GM20431 (cell line): Measurements from ENCODE around the gene LIN7B.
"Not testable (repeated sequence)": the region's sequence is repeated elsewhere in the genome, so short reads cannot be mapped to it uniquely, and the experiment has no call there.

Source experiments
- in situ Hi-C: fragments of 300-500 bp; cut with MseI, MboI; formaldehyde crosslinking; loops from one replicate; pipeline ENCODE4 v1.15.0; 2020; ENCODE audit warnings: low sequenced_read_pairs; ENCODE audit not compliant: unreplicated experiment

LIN7B gene

DNA sequence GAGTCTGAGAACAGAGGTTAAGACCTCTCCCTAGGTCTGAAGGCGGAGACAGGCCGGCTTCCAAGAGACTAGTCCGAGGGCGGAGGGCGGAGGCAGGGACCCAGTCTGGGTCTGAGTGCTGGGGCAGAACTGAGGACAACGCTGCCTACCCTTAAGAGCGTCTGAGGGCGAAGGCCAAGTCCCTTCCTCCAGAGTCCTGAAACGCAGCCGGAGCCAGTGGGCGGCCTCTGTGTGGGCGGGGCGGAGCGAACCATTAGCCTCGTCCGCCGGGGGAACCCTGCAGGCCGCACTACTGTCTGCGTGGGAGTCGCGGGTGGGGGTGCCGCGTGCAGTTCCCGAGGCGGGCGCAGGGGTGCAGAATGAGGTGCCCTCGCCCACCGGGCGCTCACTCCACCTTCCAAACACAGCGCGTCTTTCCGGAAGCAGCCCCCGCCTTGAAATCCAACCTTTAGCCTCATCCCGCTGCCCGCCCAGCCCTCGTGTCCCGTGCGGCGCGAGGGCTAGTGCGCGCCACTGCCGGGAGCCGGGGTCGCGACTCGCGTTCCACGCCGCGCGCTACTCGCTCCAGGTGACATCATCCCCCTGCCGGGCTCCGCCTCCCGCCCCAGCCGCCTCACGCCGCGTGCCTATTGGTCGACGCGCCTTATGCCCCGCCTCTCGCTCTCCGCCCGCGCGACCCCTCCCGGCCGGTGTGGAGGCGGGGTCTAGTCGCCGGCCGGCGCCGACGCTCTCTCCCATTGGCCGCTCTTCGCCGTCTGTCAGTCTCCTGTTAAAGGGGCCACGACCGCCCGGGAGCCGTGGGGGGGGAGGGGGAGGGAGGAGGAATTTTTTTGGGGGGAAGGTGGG lies 4.6 kb downstream of the LIN7B start, which contains the start of gene C19orf73:
C19orf73 (minus strand) TSS at position 579 of the 846 bp plus-strand sequence; CDS start at position 458, 121 bp downstream.
- in situ Hi-C loops: no loop called here

DNA sequence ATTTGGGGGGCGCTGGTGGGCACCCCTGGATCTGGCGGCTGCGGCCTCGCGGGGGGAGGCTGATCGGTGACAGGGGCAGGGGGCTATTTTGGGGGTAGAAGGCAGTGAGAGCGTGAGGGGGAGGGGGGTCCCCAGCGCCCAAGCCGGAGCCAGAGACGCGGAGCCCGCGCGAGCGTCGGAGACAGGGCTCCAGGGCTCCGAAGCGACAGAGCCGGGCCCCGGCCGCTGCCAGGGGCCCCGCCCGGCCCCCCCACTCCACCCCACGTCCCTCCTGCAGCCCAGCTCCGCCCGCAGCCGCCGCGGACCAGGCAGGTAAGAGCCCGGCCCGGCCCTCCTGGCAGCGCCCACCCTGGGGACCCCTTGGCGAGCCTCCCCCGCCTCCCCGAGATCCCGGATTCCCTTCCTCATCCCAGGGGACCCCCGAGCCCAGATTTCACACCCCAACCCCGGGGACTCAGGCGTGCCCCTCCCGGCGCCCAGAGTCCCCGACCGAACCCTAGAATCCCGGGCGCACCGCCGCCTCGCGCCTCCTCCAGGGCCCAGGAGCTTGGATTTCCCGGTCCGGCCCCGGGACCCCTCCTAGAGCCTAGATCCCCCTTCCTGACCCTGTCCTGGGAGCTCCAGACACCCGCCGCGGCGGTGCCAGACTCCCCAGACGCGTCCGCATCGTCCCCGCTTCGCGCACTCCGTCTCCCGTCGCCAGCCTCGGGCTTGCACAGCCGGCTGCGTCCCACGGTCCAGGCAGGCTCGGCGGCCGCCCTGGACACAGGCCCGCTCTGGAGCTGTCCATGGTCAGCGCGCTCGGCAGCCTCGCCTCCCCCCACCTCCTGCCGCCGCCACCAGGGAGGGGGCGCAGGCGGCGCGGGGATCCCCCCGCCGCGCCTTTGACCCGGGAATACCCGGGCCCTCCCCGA lies 5.5 kb downstream of the LIN7B start, which contains the start of gene PPFIA3:
PPFIA3 (plus strand) TSS at position 134 of the 914 bp plus-strand sequence. CDS start 8,330 bp downstream, outside the sequence.
- in situ Hi-C loops: no loop called here

DNA sequence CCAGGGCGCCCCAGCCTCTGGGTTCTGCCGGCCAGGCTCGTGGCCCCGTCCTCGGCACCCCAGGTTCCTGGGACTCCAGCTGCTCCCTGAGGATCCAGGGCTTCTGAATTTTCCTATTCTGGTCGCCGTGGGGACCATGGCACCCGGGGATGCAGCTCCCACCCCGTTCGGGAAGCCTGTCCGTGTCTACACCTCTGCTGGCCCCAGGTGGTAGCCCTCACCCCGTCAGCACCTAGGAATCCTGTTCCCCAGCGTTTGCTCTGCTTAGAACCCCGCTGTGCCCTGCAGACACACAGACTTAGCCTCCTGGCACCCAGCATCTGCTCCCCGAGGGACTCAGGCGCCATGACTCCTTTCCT lies 6.1 kb downstream of the LIN7B start:
- in situ Hi-C loops: no loop called here

DNA sequence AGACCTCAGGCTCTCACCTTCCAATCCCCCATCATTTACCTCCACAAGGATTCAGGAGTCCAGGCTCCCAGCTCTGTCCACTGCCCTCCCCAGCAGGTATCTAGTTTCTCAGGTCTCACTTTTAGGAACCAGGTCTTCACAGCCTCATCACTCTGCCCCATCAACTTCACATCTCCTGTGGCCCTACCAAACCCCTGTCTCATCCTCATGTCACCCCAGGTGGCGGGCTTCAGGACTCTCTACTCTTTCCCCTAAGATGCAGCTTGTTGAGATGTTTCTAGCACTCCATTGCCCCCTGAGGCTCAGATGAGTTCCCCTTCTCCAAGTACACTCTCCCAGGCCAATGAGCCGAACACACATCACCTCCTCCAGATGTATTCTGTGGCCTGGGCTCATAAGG lies 6.7 kb downstream of the LIN7B start:
- in situ Hi-C loops: no loop called here

DNA sequence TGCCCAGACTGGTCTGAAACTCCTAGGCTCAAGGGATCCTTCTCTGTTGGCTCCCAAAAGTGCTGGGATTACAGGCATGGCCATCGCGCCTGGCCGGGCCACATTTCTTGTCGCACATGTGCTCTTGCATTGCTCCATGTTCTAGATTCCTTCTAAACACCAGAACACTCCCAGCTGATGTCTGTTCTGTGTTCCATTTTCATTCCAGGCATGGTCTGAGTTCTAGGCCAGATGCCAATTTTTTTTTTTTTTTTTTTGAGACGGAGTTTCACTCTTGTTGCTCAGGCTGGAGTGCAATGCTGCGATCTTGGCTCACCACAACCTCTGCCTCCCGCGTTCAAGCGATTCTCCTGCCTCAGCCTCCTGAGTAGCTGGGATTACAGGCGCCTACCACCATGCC lies 7.7 kb downstream of the LIN7B start:
- in situ Hi-C loops: not testable (repeated sequence)

DNA sequence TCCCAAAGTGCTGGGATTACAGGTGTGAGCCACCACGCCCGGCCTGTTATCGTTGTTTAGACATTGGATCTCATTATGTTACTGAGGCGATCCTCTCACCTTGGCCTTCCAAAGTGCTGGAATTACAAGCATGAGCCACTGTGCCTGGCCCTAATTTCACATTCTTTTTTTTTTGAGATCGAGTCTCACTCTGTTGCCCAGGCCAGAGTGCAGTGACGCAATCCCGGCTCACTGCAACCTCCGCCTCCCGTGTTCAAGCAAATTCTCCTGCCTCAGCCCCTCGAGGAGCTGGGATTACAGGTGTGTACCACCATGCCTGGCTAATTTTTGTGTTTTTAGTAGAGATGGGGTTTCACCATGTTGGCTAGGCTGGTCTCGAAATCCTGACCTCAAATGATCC lies 9.1 kb downstream of the LIN7B start:
- in situ Hi-C loops: not testable (repeated sequence)

DNA sequence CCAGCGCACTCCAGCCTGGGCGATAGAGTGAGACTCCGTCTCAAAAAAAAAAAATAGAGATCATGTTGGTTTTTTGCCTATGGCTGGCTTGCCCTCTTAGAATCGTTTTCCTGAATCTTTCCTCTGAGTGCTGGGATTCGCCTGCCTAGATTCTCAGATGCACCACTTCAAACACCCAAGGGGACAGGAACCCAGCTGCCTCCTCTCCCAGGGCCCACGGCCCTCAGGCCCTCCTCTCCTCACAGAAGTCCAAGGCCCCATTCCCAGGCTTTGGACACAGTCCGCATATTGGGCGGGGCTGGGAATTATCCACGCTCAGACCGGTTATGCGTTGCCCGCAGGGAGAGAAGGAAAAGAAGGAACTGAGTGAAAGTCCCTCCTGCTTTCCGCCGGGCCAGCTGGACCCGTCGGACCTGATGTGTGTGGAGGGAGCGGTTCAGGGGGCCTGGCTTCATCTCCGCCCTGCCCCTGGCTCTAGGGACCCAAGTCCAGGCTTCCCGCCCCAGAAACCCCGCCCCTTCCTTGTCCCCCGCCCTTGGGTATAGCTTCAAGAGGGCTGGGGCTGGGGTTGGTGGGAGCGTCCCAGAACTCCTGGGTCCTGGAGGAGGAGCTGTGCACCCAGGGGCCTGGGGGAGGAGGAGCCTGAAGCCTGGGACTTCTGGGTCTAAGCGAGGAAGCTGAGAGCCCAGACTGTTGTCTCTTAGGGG lies 11.0 kb downstream of the LIN7B start:
- in situ Hi-C loops: no loop called here

DNA sequence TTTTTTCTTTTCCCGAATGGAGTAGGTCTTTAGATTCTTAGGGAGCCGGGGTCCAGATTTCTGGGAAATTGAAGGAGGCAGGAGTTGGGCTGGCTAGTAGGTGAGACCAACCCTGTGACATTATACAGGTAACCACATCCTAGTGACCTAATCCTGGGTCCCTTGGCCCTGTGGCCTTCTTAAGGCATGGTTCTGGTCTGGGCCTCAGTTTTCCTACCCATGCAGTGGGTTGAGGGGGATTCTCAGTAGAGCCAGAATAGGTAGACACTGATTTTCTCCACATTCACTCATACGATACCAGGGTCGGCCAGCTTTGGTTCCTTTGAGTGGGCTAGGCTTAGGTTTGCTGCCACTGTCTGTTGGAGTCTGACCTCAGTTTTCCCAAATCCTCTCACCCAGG lies 12.4 kb downstream of the LIN7B start:
- in situ Hi-C loops: no loop called here

DNA sequence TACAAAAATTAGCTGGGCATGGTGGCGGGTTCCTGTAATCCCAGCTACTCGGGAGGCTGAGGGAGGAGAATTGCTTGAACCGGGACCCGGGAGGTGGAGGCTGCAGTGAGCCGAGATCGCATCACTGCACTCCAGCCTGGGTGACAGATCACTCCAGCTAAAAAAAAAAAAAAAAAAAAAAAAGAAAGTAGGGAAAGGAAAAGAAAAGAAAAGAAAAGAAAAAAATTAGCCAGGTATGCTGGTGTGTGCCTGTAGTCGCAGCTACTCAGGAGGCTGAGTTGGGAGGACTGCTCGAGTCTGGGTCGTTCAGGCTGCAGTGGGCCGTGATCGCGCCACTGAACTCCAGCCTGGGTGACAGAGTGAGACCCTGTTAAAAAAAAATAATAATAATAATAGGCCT lies 13.1 kb downstream of the LIN7B start:
- in situ Hi-C loops: not testable (repeated sequence)

DNA sequence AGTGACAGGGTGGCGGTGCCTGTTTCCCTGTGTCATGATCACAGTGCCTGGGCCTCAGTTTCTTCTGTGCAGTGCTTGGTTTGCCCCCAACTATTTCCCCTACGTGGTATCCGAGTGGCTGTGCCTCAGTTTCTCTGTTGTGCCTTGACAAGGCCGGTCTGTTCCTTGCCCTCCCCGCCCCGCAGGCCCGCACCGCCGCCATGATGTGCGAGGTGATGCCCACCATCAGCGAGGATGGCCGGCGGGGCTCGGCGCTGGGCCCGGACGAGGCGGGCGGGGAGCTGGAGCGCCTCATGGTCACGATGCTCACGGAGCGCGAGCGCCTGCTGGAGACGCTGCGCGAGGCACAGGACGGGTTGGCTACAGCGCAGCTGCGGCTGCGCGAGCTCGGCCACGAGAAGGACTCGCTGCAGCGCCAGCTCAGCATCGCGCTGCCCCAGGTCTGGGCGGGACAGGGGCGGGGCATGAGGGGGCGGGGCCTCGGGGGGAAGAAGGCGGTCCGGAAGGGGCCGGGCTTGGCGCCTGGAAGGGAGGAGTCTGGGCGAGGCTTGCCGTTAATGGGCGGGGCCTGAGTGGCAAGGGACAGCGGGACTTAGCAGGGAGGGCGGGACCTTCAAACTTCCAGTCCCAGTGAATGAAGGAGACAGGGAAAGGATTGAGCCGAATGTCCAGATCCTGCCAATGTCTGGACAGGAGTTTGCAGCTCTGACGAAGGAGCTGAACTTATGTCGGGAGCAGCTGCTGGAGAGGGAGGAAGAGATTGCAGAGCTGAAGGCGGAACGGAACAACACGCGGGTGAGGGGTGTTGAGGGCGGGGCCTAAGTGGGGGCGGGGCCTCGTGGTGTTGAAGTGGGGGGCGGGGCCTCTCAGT lies 13.7 kb downstream of the LIN7B start:
- in situ Hi-C loops: no loop called here

DNA sequence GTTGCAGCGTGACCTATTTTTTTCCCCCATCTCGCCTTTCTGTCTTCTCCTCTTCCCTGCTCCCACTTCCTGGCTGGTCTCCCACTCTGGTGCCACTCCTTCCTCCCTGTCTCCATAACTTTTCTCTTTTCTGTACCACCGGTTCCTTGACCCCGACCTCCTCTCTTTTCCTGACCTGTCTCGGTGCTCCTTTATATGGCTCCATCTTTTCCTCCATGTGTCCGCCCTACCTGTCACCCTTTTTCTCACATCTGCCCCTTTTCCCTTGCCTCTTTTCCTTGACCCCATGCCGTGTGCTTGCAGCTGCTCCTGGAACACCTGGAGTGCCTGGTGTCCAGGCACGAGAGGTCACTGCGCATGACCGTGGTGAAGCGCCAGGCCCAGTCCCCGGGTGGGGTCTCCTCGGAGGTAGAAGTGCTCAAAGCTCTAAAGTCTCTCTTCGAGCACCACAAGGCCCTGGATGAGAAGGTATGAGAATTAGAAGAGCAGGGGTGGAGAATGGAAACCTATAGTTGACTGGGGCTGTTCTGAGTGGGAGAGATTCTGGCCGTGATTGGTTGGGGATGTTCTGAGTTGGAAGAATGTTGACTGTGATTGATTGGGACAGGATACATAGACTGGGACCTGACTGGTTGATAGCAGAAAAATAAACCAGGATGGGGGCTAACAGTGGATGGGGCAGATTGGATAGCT lies 14.5 kb downstream of the LIN7B start:
- in situ Hi-C loops: no loop called here

DNA sequence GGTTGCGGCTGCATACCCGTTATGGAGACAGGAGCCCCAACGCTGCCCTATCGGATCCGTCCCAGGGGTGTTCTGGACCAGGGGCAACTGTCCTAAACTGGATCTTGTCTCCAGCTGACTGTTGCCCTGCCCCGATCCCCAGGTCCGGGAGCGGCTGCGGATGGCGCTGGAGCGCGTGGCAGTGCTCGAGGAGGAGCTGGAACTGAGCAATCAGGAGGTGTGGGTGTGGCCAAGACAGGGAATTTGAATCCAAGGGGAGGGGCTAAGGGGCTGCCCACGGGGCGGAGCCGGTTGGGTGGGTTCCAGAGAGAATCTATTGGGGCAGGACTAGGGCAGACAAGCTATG lies 15.0 kb downstream of the LIN7B start:
- in situ Hi-C loops: no loop called here

DNA sequence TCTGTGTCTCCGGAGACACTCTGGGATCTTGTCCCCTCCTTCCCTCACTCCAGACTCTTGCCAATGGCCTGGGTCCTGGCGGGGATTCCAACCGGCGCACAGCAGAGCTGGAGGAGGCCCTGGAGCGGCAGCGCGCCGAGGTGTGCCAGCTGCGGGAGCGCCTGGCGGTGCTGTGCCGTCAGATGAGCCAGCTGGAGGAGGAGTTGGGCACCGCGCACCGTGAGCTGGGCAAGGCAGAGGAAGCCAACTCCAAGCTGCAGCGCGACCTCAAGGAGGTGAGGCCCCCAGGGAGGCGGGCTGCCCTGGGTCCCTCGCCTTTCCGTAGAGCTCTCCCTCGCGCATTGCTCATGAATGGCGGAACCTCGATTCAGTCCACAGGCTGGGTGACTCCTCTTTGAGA lies 16.2 kb downstream of the LIN7B start:
- in situ Hi-C loops: no loop called here

DNA sequence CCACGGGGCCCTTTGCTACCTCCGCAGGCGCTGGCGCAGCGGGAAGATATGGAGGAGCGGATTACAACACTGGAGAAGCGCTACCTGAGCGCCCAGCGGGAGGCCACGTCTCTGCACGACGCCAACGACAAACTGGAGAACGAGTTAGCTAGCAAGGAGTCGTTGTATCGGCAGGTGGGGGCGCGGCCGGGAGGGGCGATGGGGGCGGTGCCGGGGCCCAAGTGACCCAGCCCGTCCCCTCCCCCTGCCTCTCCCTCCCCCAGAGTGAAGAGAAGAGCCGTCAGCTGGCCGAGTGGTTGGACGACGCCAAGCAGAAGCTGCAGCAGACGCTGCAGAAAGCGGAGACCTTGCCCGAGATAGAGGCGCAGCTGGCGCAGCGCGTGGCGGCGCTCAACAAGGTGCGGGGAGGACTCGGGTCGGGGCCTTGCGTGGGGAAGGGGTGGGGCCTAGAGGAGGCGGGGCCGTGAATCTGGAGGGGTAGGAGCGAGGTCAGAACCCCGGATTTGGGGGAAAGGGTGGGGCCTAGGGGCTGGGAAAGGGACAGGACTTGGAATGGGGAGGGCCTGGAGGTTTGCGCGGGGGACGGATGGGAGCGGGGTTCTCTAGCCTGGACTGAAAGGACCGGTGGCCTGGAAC lies 18.9 kb downstream of the LIN7B start:
- in situ Hi-C loops: no loop called here

DNA sequence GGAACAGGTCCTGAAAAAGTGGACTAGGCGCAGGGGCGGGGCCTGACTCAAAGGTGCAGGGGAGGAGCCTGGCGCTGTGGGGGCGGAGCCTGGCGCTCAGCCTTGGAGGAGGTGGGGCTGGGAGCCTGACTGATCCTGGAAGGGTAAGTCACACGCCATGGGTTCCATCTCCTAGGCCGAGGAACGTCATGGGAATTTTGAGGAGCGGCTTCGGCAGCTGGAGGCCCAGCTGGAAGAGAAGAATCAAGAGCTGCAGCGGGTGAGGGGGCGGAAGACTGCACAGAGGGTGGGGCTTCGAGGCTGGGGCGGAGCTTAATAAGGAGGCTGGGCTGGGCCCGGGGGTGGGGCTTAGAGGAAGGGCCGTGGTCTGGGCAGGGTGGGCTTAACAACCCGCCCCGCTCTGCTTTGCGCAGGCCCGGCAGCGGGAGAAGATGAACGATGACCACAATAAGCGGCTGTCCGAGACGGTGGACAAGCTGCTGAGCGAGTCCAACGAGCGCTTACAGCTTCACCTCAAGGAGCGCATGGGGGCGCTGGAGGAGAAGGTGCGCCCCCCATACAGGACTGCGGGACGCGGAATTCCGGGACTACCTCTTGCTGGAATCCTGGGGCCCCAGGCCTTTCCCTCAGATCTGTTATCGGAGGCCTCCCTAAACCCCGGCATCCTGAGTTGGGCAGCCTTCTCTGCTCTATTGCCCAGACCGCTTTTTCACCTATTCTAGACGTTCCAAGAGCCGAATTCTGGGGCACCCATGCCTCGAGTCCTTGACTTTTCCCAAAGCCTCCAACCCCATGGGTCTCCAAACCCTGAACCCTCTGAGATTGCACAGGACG lies 19.7 kb downstream of the LIN7B start:
- in situ Hi-C loops: no loop called here

DNA sequence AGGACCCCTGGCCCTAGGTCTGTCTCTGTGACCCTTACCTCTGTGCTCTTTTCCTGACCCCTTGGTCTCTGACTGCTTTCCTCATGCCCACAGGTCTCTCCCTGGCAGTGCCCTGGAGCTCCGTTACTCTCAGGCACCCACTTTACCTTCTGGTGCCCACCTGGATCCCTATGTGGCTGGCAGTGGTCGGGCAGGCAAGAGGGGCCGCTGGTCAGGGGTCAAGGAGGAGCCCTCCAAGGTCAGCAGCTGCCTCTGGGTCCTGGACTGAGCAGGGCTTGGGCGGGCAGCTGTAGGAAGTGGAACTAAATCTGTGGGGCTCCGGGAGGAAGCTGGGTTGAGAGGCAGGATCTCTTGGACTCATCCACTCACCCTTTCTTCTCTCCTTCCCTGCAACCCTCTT lies 21.5 kb downstream of the LIN7B start:
- in situ Hi-C loops: no loop called here

DNA sequence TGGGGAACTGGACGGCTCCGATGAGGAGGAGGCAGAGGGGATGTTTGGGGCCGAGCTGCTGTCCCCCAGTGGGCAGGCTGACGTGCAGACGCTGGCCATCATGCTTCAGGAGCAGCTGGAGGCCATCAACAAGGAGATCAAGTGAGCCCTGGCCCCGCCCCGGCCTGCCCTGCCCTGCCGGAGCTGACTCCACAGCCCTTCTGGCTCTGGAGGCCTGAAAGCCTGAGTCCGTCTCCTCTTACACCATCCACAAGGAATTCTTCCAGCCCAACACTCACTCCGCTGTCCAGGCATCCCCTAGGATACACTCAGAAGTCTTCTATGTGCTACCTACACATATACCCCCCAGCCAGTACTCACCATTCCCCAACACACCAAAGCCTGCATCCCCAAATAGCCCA lies 22.6 kb downstream of the LIN7B start:
- in situ Hi-C loops: no loop called here

DNA sequence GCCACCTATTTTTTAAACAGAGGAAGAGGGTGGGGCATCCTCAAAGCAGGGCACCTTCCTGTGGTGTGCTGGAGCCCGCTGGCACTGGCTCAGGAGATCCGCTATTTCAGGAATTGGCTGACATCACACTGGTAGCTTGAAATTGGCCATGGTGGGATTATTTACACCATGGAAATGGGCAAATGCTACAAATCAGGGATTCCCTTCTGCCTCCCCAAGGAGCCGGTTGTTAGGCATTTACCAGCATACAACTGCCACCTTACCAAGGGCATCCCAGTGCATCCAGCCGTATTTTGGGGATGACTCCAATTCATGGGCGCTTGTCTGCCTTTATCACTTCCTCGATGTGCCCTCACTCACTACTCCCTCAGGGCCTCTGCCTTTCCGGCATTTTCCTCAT lies 26.8 kb downstream of the LIN7B start:
- in situ Hi-C loops: no loop called here
